Cardiac muscle cell (in vitro differentiated cells and primary cell): Measurements from ENCODE around the gene RYR3. TPM values are rescaled to one million over a fixed set of nuclear protein-coding genes. Genes with fewer than 3 reads are reported as not detected.

Experiments used
- DNase-seq, 2 donors: peaks; one replicate each; pipeline versions ENCODE4 v3.0.0 to v3.0.0-alpha.2; 2010 to 2017; ENCODE audit warnings: low read depth in 1 of 2, low spot score in 1 of 2
- H3K27ac ChIP-seq: fragments of 200-600 bp; sonication (generic); 2 replicates; pipeline ENCODE4 v1.5.1; 2016
- H3K27me3 ChIP-seq: fragments of 200-600 bp; sonication (generic); 2 replicates; pipeline ENCODE4 v1.6.0; 2016; ENCODE audit warnings: control low read depth
- H3K36me3 ChIP-seq: fragments of 200-600 bp; sonication (generic); 2 replicates; pipeline ENCODE4 v1.5.1; 2016; ENCODE audit warnings: control low read depth
- H3K4me1 ChIP-seq: fragments of 200-600 bp; sonication (generic); 2 replicates; pipeline ENCODE4 v1.8.1; 2017; ENCODE audit warnings: low read depth, mild to moderate bottlenecking, mixed run types
- H3K4me3 ChIP-seq: fragments of 200-600 bp; sonication (generic); 2 replicates; pipeline ENCODE4 v1.5.1; 2016; ENCODE audit warnings: mild to moderate bottlenecking
- H3K9me3 ChIP-seq: fragments of 200-600 bp; sonication (generic); 2 replicates; pipeline ENCODE4 v1.5.1; 2017; ENCODE audit warnings: low read depth, mild to moderate bottlenecking, control low read depth
- polyA plus RNA-seq: library from polyadenylated mRNA; unstranded; fragments of >200 nt; fragmentation: Nextera tagmentation; extraction: Ambion mirVana; gene quantifications from 2 replicates; pipeline ENCODE4 v1.2.1, GENCODE V29; 2016
- total RNA-seq: library from RNA; depleted of rRNA; stranded (reverse); fragments of >200 nt; gene quantifications from 2 replicates; pipeline ENCODE4 v1.2.3, GENCODE V29; 2016
- TF ChIP-seq, protein P1 (sequence below): IDR thresholded peaks from 2 replicates; pipeline ENCODE4 v1.5.1; 2012; ENCODE audit warnings: low read depth, mild to moderate bottlenecking, low read length

Gene RYR3
- total and polyA plus RNA-seq, 2 experiments from 2014 or later: 0.39 to 0.54 TPM

DNA sequence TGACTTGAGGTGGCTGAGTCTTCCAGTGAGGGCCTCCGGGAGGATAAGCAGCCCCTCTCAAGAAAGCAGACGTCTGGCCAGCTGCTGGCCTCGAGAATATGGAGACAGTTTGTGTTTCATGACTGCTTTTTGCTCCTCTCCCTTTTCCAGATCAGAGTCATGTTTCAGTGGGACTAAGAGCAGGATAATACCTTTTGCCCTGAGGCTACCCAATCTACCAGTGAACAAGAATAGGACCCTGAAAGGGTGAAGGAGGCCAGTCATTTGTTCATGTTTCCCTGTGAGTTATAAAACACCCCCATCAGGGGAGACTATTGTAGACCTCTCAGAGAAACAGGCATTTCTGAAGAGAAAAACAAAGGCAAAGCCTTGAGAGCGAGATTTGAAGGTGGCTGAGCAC lies 137.4 kb downstream of the RYR3 start:
- Histone ChIP-seq H3K4me1 (peaks cover 3% of the 10 kb centered on the region), H3K27me3 (no peaks in the 10 kb centered on the region), H3K27ac (no peak overlapping the region), H3K9me3 (no peaks in the 10 kb centered on the region), H3K36me3 (no peaks in the 10 kb centered on the region), H3K4me3 (no peak overlapping the region)
- DNase-seq: no peak
- TF ChIP-seq, protein P1, sequence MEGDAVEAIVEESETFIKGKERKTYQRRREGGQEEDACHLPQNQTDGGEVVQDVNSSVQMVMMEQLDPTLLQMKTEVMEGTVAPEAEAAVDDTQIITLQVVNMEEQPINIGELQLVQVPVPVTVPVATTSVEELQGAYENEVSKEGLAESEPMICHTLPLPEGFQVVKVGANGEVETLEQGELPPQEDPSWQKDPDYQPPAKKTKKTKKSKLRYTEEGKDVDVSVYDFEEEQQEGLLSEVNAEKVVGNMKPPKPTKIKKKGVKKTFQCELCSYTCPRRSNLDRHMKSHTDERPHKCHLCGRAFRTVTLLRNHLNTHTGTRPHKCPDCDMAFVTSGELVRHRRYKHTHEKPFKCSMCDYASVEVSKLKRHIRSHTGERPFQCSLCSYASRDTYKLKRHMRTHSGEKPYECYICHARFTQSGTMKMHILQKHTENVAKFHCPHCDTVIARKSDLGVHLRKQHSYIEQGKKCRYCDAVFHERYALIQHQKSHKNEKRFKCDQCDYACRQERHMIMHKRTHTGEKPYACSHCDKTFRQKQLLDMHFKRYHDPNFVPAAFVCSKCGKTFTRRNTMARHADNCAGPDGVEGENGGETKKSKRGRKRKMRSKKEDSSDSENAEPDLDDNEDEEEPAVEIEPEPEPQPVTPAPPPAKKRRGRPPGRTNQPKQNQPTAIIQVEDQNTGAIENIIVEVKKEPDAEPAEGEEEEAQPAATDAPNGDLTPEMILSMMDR: no peak

DNA sequence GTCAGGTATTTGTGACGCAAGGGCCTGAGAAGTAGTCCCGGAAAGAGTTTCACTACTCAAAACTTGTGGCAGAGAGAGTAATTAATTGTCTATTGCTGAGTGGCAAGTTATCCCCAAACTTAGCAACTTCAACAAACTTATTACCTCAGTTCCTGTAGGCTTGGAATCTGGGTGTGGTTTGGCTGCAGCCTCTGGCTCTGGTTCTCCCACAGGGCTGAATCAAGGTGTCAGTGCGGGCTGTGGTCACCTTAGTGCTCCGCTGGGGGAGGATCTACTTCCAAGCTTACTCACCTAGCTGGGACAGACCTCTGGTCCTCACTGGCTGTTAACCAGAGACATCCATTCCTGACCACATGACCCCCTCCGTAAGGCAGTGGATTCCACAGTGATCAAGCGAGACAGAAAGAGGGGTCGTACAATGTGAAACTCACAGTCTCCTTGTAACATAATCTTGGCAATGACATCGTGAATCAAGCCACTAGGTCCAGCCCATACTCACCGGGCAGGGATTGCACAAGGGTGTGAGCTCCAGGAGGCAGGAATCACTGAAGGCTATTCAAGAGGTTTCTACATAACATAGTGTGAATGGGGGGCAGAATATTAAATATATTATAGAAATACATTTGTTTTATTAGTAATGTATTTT lies 138.3 kb downstream of the RYR3 start:
- Histone ChIP-seq H3K9me3 (no peaks in the 10 kb centered on the region), H3K27me3 (no peaks in the 10 kb centered on the region), H3K36me3 (no peaks in the 10 kb centered on the region), H3K4me1 (peaks cover 3% of the 10 kb centered on the region), H3K4me3 (no peak overlapping the region), H3K27ac (no peak overlapping the region)
- no peak for DNase-seq
- TF ChIP-seq, protein P1: no peak

DNA sequence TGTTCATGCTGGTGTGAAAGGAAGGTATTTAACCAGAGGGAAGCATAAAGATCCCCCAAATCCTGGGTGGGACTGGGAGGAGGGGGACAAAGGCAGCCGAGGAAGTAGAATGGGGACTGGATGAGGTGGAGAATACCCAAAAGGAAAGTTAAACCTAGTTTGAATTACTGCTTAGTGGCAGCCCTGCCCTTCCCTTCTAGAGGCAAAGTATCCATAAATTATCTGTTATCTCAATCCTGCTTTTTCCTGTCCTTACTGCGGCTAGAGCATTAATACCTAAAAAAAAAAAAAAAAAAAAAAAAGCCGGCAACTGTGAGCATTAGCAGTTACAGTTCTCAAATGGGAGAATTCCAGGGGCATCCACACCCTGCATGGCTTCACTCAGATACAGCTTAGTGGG lies 139.0 kb downstream of the RYR3 start:
- Histone ChIP-seq H3K36me3 (no peaks in the 10 kb centered on the region), H3K4me1 (peaks cover 2% of the 10 kb centered on the region), H3K27ac (no peak overlapping the region), H3K9me3 (no peaks in the 10 kb centered on the region), H3K4me3 (no peak overlapping the region), H3K27me3 (no peaks in the 10 kb centered on the region)
- no peak for DNase-seq
- TF ChIP-seq, protein P1: no peak

DNA sequence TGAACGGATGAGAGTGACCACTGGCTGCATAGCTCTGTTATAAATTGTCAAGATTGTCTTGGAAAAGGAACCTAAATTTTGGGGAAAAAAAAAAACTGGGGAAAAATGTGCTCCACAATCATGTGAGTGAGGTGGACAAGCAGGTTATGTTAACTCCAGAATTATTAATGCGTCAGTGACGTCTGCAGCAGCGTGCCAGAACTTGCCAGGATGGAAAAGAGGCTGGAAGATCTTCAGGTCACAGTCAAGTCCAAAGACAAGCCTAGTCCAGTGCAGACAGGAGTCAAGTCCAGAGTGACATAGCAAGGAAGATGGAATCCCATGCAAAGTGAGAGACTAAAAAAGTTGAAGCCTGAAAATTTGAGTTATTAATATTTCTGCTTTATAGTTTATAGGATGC lies 140.6 kb downstream of the RYR3 start:
- no peaks in the 10 kb centered on the region for H3K4me1 ChIP-seq
- no peak overlapping the region for H3K27ac ChIP-seq
- H3K36me3 ChIP-seq: no peaks in the 10 kb centered on the region
- DNase-seq: no peak
- TF ChIP-seq, protein P1: no peak
- H3K27me3 ChIP-seq: no peaks in the 10 kb centered on the region
- H3K9me3 ChIP-seq: no peaks in the 10 kb centered on the region
- H3K4me3 ChIP-seq: no peak overlapping the region

DNA sequence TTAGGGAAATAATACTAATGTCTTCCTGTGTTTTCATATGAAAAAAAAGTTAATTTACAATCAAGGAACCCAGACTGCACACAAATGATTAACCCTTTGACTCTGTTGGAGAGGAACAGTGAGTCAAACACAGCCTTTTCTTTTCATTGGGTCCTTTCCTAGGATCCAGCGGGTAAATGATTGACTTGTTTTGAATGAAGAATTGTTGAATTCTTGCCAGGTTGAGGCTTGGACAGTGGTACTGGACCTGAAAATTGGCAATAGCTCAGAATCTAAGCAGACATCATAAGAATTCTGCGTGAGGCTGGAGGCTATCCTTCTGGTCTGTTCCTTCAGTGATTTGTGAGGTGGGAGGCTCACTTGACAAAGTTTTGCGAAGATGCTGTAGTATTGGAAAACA lies 143.0 kb downstream of the RYR3 start:
- no peak for DNase-seq
- Histone ChIP-seq H3K27me3 (no peaks in the 10 kb centered on the region), H3K36me3 (no peaks in the 10 kb centered on the region), H3K4me3 (no peak overlapping the region), H3K9me3 (no peaks in the 10 kb centered on the region), H3K27ac (no peak overlapping the region), H3K4me1 (no peaks in the 10 kb centered on the region)
- TF ChIP-seq, protein P1: no peak
